GM18868 (cell line): ENCODE data around the gene GPC1.

ENCODE experiments used
- ATAC-seq: cut with Tn5 transposase; IDR thresholded peaks from one replicate; pipeline ENCODE4 v1.9.1; 2021; ENCODE audit warnings: mild to moderate bottlenecking, moderate library complexity; ENCODE audit not compliant: unreplicated experiment

The GPC1 gene

GRCh38 chr2:240396623-240397541 lies 38.6 kb upstream of the GPC1 start:
- no peak for ATAC-seq

- ATAC-seq, result no peak
These were observed 37.9 kb upstream of the GPC1 start for GRCh38 chr2:240397542-240397916.

- no peak for ATAC-seq
These were observed 37.4 kb upstream of the GPC1 start for GRCh38 chr2:240397924-240398645.

- no peak for ATAC-seq
These were observed 36.7 kb upstream of the GPC1 start for GRCh38 chr2:240398661-240399267.

GRCh38 chr2:240399419-240400324 lies 35.8 kb upstream of the GPC1 start:
- no peak for ATAC-seq

GRCh38 chr2:240400371-240401161 lies 34.9 kb upstream of the GPC1 start:
- ATAC-seq, result no peak

GRCh38 chr2:240401308-240401707 lies 34.2 kb upstream of the GPC1 start:
- ATAC-seq, result no peak

- no peak for ATAC-seq
These were observed 33.5 kb upstream of the GPC1 start for GRCh38 chr2:240401781-240402551.

- ATAC-seq, result no peak
These were observed 32.7 kb upstream of the GPC1 start for GRCh38 chr2:240402566-240403272.

- no peak for ATAC-seq
These were observed 31.9 kb upstream of the GPC1 start for GRCh38 chr2:240403396-240404104.

GRCh38 chr2:240404174-240404852 lies 31.1 kb upstream of the GPC1 start:
- ATAC-seq, result no peak

- no peak for ATAC-seq
These were observed 30.3 kb upstream of the GPC1 start for GRCh38 chr2:240405133-240405532.

GRCh38 chr2:240405684-240406313 lies 29.7 kb upstream of the GPC1 start:
- no peak for ATAC-seq

- no peak for ATAC-seq
These were observed 28.4 kb upstream of the GPC1 start for GRCh38 chr2:240407090-240407489.

GRCh38 chr2:240410004-240410403 lies 25.5 kb upstream of the GPC1 start:
- no peak for ATAC-seq

GRCh38 chr2:240410808-240411207 lies 24.7 kb upstream of the GPC1 start:
- no peak for ATAC-seq
